GM21576 (cell line): Measurements from ENCODE around the gene DAPK3.
A peak's percentile ranks its signal among the peaks of the same experiment; 100 is the strongest.
"Not testable (repeated sequence)": the region's sequence is repeated elsewhere in the genome, so short reads cannot be mapped to it uniquely, and the experiment has no call there.

Experiments
- ATAC-seq: cut with Tn5 transposase; IDR thresholded peaks from one replicate; pipeline ENCODE4 v1.9.1; 2021; ENCODE audit warnings: mild to moderate bottlenecking, moderate library complexity; ENCODE audit not compliant: unreplicated experiment

DAPK3 gene

DNA sequence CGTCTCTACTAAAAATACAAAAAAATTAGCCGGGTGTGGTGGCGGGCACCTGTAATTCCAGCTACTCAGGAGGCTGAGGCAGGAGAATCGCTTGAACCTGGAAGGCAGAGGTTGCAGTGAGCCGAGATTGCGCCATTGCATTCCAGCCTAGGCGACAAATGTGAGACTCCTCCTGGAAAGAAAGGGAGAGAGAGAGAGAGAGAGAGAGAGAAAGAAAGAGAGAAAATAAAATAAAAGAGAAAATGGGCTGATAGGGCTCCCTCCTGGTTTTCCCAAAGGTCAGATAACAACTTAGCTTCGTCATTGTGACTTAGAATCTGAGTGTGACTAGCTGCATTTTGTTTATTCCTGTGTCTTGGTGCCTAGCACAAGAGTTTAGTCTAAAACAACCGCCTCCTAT, 34.5 kb upstream of the DAPK3 start:
- not testable (repeated sequence) for ATAC-seq

GRCh38 chr19:4000798-4001197, 29.9 kb upstream of the DAPK3 start:
- not testable (repeated sequence) for ATAC-seq

DNA sequence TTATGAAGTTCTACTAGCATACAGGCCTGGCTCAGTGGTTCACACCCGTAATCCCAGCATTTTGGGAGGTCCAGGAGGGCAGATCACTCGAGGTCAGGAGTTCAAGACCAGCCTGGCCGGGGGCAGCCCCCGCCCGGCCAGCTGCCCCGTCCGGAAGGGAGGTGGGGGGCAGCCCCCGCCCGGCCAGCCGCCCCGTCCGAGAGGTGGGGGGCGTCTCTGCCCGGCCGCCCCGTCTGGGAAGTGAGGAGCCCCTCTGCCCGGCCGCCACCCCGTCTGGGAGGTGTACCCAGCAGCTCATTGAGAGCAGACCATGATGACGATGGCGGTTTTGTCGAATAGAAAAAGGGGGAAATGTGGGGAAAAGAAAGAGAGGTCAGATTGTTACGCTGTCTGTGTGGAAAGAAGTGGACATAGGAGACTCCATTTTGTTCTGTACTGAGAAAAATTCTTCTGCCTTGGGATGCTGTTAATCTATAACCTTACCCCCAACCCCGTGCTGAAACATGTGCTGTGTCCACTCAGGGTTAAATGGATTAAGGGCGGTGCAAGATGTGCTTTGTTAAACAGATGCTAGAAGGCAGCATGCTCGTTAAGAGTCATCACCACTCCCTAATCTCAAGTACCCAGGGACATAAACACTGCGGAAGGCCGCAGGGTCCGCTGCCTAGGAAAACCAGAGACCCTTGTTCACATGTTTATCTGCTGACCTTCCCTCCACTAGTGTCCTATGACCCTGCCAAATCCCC, 27.9 kb upstream of the DAPK3 start:
- not testable (repeated sequence) for ATAC-seq

DNA sequence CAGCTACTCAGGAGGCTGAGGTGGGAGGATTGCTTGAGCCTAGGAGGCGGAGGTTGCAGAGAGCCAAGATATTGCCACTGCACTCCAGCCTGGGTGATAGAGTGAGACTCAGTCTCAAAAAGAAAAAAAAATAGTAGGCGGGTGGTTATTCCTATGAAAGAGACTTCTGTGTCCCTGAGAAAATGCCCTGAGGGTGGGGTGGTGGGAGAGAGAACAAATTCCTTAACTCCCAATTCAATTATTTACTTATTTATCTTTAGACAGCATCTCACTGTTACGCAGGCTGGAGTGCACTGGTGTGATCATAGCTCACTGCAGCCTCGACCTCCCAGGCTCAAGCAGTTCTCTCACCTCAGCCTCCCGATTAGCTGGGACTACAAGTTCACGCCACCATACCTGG, 24.7 kb upstream of the DAPK3 start:
- no peak for ATAC-seq

DNA sequence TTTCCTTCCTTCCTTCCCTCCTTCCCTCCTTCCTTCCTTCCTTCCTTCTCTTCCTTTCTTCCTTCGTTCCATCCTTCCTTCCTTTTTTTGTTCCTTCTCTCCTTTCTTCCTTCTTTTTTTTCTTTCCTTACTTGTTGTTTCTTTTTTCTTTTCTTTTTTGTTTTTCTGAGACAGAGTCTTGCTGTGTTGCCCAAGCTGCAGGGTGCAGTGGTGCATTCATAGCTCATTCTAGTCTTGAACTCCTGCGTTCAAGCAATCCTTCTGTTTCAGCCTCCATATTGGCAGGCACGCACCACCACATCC, 19.9 kb upstream of the DAPK3 start:
- ATAC-seq, result no peak

DNA sequence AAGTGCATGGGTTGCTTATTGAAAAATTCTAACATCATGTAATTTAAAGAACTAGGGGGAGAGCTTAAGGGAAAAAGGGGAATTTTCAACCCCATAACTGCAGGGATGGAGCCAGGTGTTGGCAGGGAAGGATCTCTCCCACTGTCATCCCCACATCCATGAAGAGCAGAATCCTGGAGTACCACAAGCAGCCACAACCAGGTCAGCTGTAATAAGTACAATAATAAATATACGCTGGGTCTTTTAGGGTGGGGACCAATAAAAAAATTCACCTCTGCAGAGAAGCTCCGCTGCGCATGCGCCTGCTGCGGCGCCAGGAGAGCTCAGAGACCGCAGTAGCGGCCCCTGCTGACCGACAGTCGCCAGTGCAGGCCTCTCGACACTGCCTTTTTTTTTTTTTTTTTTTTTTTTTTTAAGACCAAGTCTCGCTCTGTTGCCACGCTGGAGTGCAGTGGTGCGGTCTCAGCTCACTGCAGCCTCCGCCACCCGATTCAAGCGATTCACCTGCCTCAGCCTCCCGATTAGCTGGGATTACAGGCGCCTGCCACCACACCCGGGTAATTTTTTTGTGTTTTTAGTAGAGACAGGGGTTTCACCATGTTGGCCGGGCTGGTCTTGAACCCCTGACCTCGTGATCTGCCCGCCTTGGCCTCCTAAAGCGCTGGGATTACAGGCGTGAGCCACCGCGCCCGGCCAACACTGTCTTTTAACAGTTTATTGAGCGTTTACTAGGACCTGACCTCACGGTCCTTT, 16.9 kb upstream of the DAPK3 start:
- ATAC-seq, result no peak

- ATAC-seq, result no peak
These were observed 15.6 kb upstream of the DAPK3 start for GRCh38 chr19:3986260-3987041.

GRCh38 chr19:3985643-3986259, 14.9 kb upstream of the DAPK3 start:
- no peak for ATAC-seq

DNA sequence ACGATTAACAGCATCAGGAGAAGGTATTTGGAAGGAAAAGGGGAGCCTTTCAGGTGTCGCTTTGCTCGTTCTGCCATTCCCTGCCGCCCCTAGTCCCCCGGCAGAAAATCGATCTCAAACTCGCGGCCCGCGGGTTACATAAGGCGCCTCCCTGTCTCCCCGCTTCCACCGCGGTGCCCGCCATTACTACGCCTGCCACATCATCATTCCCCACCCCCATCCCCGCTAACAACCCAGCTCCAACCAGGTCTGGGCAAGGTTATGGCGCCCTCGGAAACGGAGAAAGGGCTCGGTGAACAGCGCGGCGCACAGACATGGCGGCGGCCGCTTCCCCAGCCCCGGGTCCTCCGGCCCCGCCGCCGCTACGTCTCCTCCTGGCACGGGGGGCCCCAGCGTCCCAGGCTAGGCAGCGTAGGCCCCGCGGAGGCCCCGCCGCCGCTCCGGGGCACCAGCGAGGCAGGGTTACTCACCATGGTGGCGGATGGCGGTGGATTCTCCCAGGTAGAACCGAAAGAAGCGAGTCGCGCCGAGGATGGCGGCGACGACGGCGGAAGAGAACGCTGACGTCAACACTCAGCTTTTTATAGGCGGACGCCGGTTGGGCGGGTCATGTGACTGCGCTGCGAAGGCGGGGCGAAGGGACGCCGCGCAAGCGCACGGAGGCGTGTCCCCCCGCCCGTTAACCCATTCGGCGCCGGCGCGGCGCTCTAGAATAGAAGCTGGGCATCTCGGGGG, 14.2 kb upstream of the DAPK3 start, which contains the start of gene EEF2:
Gene EEF2 (minus strand): TSS at position 556 of the 735 bp plus-strand sequence. CDS start 83 bp downstream, at position 473.
- ATAC-seq, result peak; percentile 42

DNA sequence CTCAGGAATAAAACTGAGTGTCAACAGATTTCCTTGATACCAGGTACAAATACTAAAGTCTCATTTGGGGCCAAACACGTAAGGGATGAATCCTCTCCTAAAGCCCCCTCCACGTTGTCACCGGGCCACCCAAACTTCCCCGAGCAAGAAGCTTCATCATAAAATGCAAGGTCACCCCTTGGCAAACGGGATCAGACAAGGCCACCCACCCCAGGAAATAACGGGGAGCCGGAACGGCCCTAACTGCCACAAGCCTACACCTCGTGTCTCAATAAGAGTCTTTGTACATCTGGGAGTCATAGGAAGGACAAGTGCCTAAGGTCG, 13.6 kb upstream of the DAPK3 start:
- no peak for ATAC-seq

- ATAC-seq, result no peak
These were observed 13.2 kb upstream of the DAPK3 start for GRCh38 chr19:3983936-3984583.

DNA sequence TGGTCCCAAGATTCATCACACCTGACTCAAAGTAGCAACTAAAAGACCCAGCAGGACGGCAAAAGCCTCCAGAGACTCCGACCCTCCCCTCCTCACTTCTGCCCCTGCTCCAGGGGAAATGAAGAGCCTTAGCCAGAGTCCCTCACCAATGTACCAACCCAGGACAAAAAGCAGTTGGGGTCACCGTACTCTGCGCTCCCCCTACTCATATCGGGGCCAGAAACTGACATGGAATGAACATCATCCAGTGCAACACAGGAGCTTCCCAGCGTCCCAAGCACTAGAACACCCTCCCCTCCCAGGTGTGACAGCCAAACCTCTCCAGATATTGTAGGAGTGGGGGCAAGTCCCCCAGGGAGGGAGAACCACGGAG, 12.6 kb upstream of the DAPK3 start:
- ATAC-seq, result no peak

DNA sequence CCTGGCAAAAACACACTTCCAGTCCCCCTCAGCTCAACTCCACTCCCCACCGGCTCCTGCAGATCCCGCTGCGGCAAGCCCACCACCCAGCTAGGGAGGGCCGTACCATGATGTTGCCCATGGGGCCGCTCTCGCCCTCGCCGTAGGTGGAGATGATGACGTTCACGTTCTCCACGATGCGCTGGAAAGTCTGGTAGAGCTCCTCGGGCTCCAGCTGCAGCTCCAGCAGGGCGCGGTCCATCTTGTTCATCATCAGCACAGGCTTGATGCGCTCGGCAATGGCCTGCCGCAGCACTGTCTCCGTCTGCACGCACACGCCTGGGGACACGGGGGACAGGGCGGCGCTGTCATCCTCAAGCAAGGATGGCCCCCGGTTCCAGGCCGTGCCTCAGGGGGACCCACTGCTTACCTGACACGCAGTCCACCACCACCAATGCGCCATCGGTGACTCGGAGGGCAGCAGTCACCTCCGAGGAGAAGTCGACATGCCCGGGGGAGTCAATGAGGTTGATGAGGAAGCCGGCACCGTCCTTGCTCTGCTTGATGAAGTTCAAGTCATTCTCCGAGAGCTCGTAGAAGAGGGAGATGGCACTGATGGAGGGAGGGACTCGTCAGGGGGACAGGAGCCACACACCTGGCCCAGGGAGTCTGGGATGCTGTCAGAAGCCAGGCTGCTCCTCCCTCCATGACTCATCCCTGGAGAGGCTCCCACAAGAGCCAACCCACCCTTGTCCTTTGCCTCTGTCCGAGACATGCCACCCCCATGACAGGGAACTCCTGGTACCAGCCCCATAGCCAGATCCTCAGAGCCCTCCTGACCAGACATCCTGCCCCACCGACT, 12.0 kb upstream of the DAPK3 start:
- ATAC-seq, result no peak

DNA sequence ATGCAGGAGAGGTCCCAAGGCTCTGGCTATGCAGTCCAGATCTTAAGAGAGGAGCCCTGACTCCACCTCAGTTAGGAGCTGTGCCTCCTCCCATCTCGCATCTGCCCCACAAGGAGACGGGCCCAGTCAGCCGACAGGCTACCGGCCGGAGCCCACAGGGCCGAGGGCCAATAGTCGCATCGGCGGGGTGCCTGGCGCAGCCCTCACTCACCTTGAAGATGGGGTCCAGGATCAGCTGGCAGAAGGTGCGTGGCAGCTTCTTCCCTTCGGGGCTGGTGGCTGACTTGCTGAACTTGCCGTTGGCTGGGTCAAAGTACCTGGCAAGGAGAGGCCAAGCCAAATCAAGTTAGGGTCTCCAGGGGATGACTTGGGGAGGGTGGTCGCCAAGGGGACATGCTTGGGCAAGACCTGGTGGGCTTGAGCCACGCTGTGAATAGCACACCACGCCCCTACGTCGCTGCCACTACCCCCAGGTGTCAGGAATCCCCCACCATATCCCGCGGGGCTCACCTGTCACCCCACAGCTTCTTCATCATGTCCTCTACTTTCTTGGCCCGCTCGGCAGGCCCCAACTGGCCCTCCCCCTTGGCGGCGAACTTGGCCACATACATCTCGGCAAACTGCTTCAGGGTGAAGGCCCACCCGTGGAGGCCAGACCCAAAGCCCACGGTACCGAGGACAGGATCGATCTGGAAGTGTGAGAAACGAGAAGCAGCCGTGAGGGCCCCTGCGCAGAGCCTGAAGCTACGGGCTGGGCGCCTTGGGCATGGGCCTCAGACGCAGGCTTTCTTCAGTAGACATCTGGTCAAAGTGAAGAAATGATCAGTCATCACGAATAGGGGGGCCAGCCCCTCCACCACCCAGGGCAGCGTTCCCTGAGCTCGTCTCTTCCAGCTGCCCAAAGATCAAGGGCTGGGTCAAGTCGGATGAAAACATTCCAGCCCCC, 11.1 kb upstream of the DAPK3 start:
- ATAC-seq, result no peak

DNA sequence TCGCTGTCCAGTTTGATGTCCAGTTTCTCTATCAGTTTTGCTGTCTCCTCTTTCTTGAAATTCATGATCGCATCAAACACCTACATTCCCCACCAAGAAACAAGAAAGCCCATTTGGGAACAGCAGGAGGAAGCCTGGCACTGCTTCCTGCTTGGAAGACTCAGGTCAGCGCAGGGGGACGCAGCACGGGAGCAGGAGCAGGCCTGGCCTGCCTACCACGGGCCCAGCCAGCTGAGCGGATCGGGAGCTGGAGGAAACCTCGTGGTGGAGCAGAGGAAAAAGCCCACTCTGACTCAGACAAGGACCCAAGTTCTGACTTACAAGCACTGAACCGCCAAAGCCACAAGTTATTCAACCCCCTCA, 10.5 kb upstream of the DAPK3 start:
- no peak for ATAC-seq

DNA sequence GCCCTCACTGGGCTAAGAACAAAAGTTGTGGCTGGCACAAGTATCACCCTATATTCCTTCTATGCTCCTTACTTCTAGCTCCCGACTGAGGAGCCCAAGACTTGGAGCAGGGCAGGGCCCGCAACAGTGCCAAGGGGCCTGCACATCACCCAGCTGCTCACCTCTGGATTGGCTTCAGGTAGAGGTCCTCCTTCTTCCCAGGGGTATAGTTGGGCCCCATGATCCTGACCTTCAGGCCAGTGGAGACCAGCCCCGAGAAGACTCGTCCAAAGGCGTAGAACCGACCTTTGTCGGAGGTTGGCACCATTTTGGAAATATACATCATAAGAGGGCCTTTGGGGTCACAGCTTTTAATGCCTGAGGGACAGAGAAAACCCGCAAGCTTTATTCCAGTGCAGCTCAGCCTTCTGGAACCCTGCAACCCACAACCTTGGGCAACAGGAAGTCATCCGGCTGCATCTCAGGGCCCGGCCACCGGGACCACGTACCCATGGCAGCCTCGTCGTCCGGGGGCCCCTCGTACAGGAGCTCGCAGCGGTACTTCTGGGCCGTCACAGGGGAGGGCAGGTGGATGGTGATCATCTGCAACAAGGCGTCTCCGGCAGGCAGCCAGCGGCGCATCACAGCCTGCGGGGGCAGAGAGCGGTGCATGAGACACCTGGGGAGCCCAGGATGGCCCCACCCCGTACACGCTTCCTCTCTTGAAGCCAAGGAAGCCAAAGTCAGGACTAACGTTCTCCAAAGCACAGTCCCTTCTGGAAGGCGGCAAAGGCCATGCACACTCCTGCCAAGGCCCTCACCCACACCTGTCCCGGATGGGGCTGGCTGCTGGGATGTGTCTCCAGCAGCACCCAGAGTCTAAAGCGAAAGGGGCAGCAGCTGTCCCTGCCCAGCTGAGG, 9.7 kb upstream of the DAPK3 start:
- no peak for ATAC-seq

- ATAC-seq, result no peak
These were observed 8.9 kb upstream of the DAPK3 start for GRCh38 chr19:3979674-3980352.
